ENCODE measurements around the gene DOCK9. TPM values are rescaled to one million over a fixed set of nuclear protein-coding genes. Genes with fewer than 3 reads are reported as not detected.

Gene DOCK9
- total RNA-seq, 1 donor from 2014 or later: 25.5 TPM

GRCh38 chr13:98854448-98854847 is 123.4 kb downstream of the DOCK9 start:
- DNase-seq (no peak), ATAC-seq (ENCODE audit: low read depth) (no peak)
- Mint-ChIP-seq H3K36me3 (ENCODE audit: low read depth) (peaks cover 28% of the 10 kb centered on the region), H3K4me1 (no peaks in the 10 kb centered on the region), H3K4me3 (no peak overlapping the region), H3K9me3 (no peaks in the 10 kb centered on the region), H3K27ac (no peak overlapping the region), H3K27me3 (no peaks in the 10 kb centered on the region)
- ChIA-PET POLR2A (no interaction called here), CTCF (no interaction called here)
- intact Hi-C loops (cut with micrococcal nuclease): no loop called here
- TF ChIP-seq CTCF (IDR thresholded peaks at IDR 0.05): no peak

GRCh38 chr13:98853771-98854221 is 124.1 kb downstream of the DOCK9 start:
- DNase-seq (no peak), ATAC-seq (ENCODE audit: low read depth) (no peak)
- H3K4me1 Mint-ChIP-seq: no peaks in the 10 kb centered on the region
- no peak for TF ChIP-seq CTCF (IDR thresholded peaks at IDR 0.05)
- H3K36me3 Mint-ChIP-seq (ENCODE audit: low read depth): peaks cover 28% of the 10 kb centered on the region
- no peak overlapping the region for H3K4me3 Mint-ChIP-seq
- no peaks in the 10 kb centered on the region for H3K27me3 Mint-ChIP-seq
- CTCF ChIA-PET: no interaction called here
- no peaks in the 10 kb centered on the region for H3K9me3 Mint-ChIP-seq
- POLR2A ChIA-PET: no interaction called here
- H3K27ac Mint-ChIP-seq: no peak overlapping the region
- intact Hi-C loops (cut with micrococcal nuclease): no loop called here

GRCh38 chr13:98851276-98851675 is 126.6 kb downstream of the DOCK9 start:
- intact Hi-C loops (cut with micrococcal nuclease): no loop called here
- no peak for DNase-seq
- ChIA-PET CTCF (interaction anchor here (1.3 kb wide), 1 partner anchor 11 kb away, joined by 4 read pairs; no protein-coding TSS in a partner anchor), POLR2A (no interaction called here)
- H3K27ac Mint-ChIP-seq: no peak overlapping the region
- peaks cover 28% of the 10 kb centered on the region for H3K36me3 Mint-ChIP-seq (ENCODE audit: low read depth)
- no peak for ATAC-seq (ENCODE audit: low read depth)
- no peaks in the 10 kb centered on the region for H3K9me3 Mint-ChIP-seq
- TF ChIP-seq CTCF (IDR thresholded peaks at IDR 0.05): no peak
- no peaks in the 10 kb centered on the region for H3K4me1 Mint-ChIP-seq
- H3K4me3 Mint-ChIP-seq: no peak overlapping the region
- no peaks in the 10 kb centered on the region for H3K27me3 Mint-ChIP-seq

- ChIA-PET POLR2A (no interaction called here), CTCF (interaction anchor here (1.2 kb wide), 1 partner anchor 9 kb away, joined by 5 read pairs; no protein-coding TSS in a partner anchor)
- Mint-ChIP-seq H3K36me3 (ENCODE audit: low read depth) (peaks cover 20% of the 10 kb centered on the region), H3K4me1 (no peaks in the 10 kb centered on the region), H3K9me3 (no peaks in the 10 kb centered on the region), H3K4me3 (no peak overlapping the region), H3K27me3 (no peaks in the 10 kb centered on the region), H3K27ac (no peak overlapping the region)
- intact Hi-C loops (cut with micrococcal nuclease): loop anchor here (10.0 kb wide), 1 partner anchor 286 kb away; no protein-coding TSS in a partner anchor
- no peak for TF ChIP-seq CTCF (IDR thresholded peaks at IDR 0.05)
- ATAC-seq (ENCODE audit: low read depth) (no peak), DNase-seq (no peak)
Observed at GRCh38 chr13:98848746-98849145, 129.1 kb downstream of the DOCK9 start.

- CTCF ChIA-PET: no interaction called here
- H3K27ac Mint-ChIP-seq: no peak overlapping the region
- no peaks in the 10 kb centered on the region for H3K4me1 Mint-ChIP-seq
- intact Hi-C loops (cut with micrococcal nuclease): loop anchor here (10.0 kb wide), 1 partner anchor 287 kb away; no protein-coding TSS in a partner anchor
- no peaks in the 10 kb centered on the region for H3K9me3 Mint-ChIP-seq
- H3K36me3 Mint-ChIP-seq (ENCODE audit: low read depth): peaks cover 19% of the 10 kb centered on the region
- H3K27me3 Mint-ChIP-seq: no peaks in the 10 kb centered on the region
- TF ChIP-seq CTCF (IDR thresholded peaks at IDR 0.05): no peak
- ATAC-seq (ENCODE audit: low read depth) (no peak), DNase-seq (no peak)
- H3K4me3 Mint-ChIP-seq: no peak overlapping the region
- POLR2A ChIA-PET: no interaction called here
Observed at GRCh38 chr13:98847780-98848179, 130.1 kb downstream of the DOCK9 start.
